Activated B cell treated with CpG ODN at 0.5 μM for 24 hours (primary cell): ENCODE measurements around the gene SNX14. TPM values are rescaled to one million over a fixed set of nuclear protein-coding genes. Genes with fewer than 3 reads are reported as not detected.

Experiments used
- ATAC-seq: fragments of 200-7000 bp; cut with Tn5 transposase; one replicate; pipeline ENCODE4 v1.10.0; 2021; ENCODE audit warnings: low read depth, mild to moderate bottlenecking, moderate library complexity
- CTCF ChIA-PET: fragments of 350-600 bp; sonication (Branson Sonifier 250); formaldehyde crosslinking; loops from one replicate; lab custom pipeline; 2021; ENCODE audit warnings: antibody characterized with exemption; lab: Charles Lee
- POLR2A ChIA-PET: fragments of 350-600 bp; sonication (Branson Sonifier 250); formaldehyde crosslinking; loops from one replicate; lab custom pipeline; 2021; ENCODE audit warnings: antibody characterized with exemption; lab: Charles Lee
- DNase-seq: peaks from one replicate; pipeline ENCODE4 v3.0.0; 2022
- H3K27ac Mint-ChIP-seq: one replicate; pipeline ENCODE4 v1.8.0; 2020; ENCODE audit warnings: mixed read lengths
- H3K27me3 Mint-ChIP-seq: one replicate; pipeline ENCODE4 v1.8.0; 2021; ENCODE audit warnings: mixed read lengths
- H3K36me3 Mint-ChIP-seq: one replicate; pipeline ENCODE4 v1.8.0; 2021; ENCODE audit warnings: low read depth, mixed read lengths
- H3K4me1 Mint-ChIP-seq: one replicate; pipeline ENCODE4 v1.8.0; 2021; ENCODE audit warnings: mixed read lengths
- H3K4me3 Mint-ChIP-seq: one replicate; pipeline ENCODE4 v1.8.0; 2020; ENCODE audit warnings: mild to moderate bottlenecking, mixed read lengths
- H3K9me3 Mint-ChIP-seq: one replicate; pipeline ENCODE4 v1.8.0; 2020; ENCODE audit warnings: mixed read lengths
- intact Hi-C: fragments of 100-400 bp; cut with micrococcal nuclease; formaldehyde crosslinking; loops from one replicate; pipeline ENCODE4 v1.15.1; 2024
- total RNA-seq: library from RNA; stranded (reverse); gene quantifications from 2 replicates; pipeline ENCODE4 v1.2.3, GENCODE V29; 2022
- TF ChIP-seq, protein P1 (sequence below): fragments of 200-600 bp; IDR thresholded peaks from one replicate; pipeline ENCODE4 v1.8.0; 2022; ENCODE audit warnings: antibody characterized with exemption, mild to moderate bottlenecking

The SNX14 gene
- total RNA-seq, 1 donor from 2014 or later: 70.8 TPM

DNA sequence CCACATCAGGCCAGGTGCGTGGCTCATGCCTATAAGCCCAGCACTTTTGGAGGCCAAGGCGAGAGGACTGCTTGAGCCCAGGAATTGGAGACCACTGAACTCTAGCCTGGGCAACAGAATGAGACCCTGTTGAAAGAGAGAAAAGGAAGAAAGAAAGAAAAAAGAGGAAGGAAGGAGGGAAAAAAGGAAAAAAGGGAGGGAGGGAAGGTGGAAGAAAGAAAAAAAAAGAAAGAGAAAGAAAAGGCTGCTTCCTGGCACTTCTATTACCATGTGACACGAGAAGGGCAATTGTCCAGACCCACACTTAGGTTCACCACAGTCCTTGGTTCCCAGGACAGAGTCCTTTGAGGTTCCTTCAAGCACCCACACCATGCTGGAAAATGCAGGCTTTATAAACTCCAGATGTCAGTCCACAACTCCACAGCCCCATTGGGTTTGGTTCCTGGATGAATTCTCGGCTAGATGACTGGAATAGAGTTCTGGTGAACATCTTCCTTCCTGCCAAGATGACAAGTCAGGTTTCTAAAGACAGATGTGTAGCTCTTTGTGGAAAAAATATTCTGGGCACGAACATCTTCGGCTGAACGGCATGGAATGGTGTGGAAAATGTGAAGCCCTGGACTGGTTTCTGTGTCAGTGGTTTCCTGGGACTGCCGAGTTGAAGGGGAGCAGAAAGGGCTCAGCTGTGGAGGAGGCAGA lies 111.3 kb downstream of the SNX14 start:
- peaks cover 5% of the 10 kb centered on the region for H3K36me3 Mint-ChIP-seq
- H3K4me3 Mint-ChIP-seq: no peak overlapping the region
- intact Hi-C loops: loop anchor here (5.0 kb wide), 2 partner anchors 55 to 110 kb away; no protein-coding TSS in a partner anchor
- POLR2A ChIA-PET: interaction anchor here (0.9 to 1.0 kb wide), 2 partner anchors 21 to 33 kb away, joined by 3 to 9 read pairs; partner anchors contain the start of gene NT5E
- H3K9me3 Mint-ChIP-seq: no peaks in the 10 kb centered on the region
- peaks cover 16% of the 10 kb centered on the region for H3K4me1 Mint-ChIP-seq
- no peak overlapping the region for H3K27ac Mint-ChIP-seq
- TF ChIP-seq, protein P1, sequence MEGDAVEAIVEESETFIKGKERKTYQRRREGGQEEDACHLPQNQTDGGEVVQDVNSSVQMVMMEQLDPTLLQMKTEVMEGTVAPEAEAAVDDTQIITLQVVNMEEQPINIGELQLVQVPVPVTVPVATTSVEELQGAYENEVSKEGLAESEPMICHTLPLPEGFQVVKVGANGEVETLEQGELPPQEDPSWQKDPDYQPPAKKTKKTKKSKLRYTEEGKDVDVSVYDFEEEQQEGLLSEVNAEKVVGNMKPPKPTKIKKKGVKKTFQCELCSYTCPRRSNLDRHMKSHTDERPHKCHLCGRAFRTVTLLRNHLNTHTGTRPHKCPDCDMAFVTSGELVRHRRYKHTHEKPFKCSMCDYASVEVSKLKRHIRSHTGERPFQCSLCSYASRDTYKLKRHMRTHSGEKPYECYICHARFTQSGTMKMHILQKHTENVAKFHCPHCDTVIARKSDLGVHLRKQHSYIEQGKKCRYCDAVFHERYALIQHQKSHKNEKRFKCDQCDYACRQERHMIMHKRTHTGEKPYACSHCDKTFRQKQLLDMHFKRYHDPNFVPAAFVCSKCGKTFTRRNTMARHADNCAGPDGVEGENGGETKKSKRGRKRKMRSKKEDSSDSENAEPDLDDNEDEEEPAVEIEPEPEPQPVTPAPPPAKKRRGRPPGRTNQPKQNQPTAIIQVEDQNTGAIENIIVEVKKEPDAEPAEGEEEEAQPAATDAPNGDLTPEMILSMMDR: no peak
- ATAC-seq (no peak), DNase-seq (no peak)
- no peaks in the 10 kb centered on the region for H3K27me3 Mint-ChIP-seq
- CTCF ChIA-PET: interaction anchor here (0.7 to 9.2 kb wide), 25 partner anchors 9 to 196 kb away, joined by 3 to 122 read pairs (median 5); partner anchors contain the start of gene NT5E

DNA sequence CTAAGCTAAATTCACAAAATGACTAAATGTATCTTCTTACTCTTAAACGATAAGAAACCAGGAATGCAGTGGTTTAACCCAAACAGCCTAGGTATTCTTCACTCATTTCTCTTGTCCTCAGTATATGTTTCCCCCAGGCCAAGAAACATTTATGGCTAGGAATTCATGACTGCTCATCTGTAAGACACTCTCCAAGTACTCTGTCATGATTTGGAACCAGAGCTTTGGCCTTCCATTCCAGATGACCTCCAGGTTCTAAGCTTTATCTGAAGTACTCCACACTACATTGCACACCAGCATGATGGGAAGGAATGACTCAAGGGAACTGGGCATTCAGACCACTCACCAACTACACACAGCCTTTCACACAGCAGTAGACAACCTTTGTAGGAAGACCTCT lies 114.5 kb downstream of the SNX14 start:
- Mint-ChIP-seq H3K9me3 (no peaks in the 10 kb centered on the region), H3K4me3 (no peak overlapping the region), H3K4me1 (peaks cover 16% of the 10 kb centered on the region), H3K27ac (peak overlapping the region; percentile 14), H3K27me3 (no peaks in the 10 kb centered on the region), H3K36me3 (peaks cover 10% of the 10 kb centered on the region)
- POLR2A ChIA-PET: no interaction called here
- TF ChIP-seq, protein P1: no peak
- ATAC-seq (no peak), DNase-seq (no peak)
- CTCF ChIA-PET: interaction anchor here (1.4 to 9.2 kb wide), 3 partner anchors 15 to 126 kb away, joined by 4 to 122 read pairs (median 47); partner anchors contain the start of gene NT5E
- intact Hi-C loops: no loop called here

DNA sequence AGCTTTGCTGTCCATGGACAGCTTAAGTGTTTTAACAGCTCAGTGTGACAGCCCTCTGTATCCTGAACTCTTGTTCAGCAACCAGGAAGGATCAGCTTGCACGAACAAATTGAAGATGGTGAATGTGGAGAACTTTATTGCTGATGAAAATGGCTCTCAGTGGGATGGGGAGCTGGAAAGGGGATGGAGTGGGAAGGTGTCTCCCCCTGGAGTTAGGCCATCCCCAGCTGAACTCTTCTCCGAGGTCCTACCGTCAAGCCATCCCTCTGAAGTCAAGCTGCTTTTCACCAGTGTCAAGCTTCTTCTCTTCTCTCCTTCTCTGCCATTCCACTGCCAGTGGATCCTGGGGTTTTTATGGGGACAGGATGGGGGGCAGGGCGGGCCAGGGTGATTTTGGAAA lies 117.1 kb downstream of the SNX14 start:
- intact Hi-C loops: no loop called here
- H3K4me3 Mint-ChIP-seq: no peak overlapping the region
- TF ChIP-seq, protein P1: no peak
- H3K9me3 Mint-ChIP-seq: no peaks in the 10 kb centered on the region
- ChIA-PET CTCF (interaction anchor here (9.2 kb wide), 1 partner anchor 26 kb away, joined by 47 read pairs; the partner anchor contains the start of gene NT5E), POLR2A (no interaction called here)
- H3K4me1 Mint-ChIP-seq: peaks cover 2% of the 10 kb centered on the region
- no peak for DNase-seq
- H3K27me3 Mint-ChIP-seq: no peaks in the 10 kb centered on the region
- H3K36me3 Mint-ChIP-seq: peaks cover 19% of the 10 kb centered on the region
- H3K27ac Mint-ChIP-seq: no peak overlapping the region
- ATAC-seq: no peak

DNA sequence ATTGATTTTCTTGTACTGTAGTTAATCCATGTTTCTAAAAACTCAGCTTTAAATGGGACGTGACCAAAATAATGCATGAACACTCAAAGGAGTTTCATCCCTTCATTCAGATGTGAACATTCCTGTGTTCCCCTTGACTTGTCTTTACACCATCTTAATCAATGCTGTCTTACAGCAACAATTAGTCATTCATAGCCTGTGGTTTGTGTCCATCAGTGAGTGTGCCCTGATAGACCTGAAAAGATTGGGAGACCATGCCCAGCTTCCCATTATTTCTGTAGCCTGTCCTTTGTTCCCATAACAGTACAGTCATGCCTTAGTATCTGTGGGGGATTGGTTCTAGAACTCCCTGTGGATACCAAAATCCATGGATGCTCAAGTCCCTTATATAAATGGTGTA lies 119.9 kb downstream of the SNX14 start:
- Mint-ChIP-seq H3K4me3 (no peak overlapping the region), H3K4me1 (no peaks in the 10 kb centered on the region), H3K36me3 (peaks cover 21% of the 10 kb centered on the region), H3K27me3 (no peaks in the 10 kb centered on the region), H3K9me3 (no peaks in the 10 kb centered on the region), H3K27ac (no peak overlapping the region)
- TF ChIP-seq, protein P1: no peak
- POLR2A ChIA-PET: no interaction called here
- intact Hi-C loops: no loop called here
- CTCF ChIA-PET: interaction anchor here (1.0 kb wide), 1 partner anchor 9 kb away, joined by 4 read pairs; no protein-coding TSS in a partner anchor
- ATAC-seq (no peak), DNase-seq (no peak)

DNA sequence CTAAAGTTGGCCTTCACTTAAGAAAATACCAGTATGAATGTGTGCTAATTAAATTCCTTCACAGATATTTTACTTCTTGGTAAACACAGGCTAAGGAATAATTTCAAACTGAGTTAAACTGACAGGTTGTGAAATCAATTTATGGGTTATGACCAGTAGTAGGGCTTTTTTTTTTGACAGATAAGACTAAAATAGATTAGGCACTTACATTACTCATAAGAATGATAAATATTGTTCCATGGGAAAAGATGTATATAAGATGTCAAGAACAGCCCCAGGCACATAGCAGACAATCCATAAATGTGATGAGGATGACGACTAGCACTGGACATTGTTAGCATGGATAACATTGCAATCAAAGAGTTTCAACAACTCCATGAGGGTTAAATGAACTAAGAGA lies 120.9 kb downstream of the SNX14 start:
- ATAC-seq (no peak), DNase-seq (no peak)
- TF ChIP-seq, protein P1: no peak
- Mint-ChIP-seq H3K36me3 (peaks cover 21% of the 10 kb centered on the region), H3K27ac (no peak overlapping the region), H3K27me3 (no peaks in the 10 kb centered on the region), H3K4me1 (no peaks in the 10 kb centered on the region), H3K4me3 (no peak overlapping the region), H3K9me3 (no peaks in the 10 kb centered on the region)
- CTCF ChIA-PET: no interaction called here
- intact Hi-C loops: no loop called here
- POLR2A ChIA-PET: no interaction called here
